ENCODE data around the gene KYNU.

- TF ChIP-seq, protein P1, sequence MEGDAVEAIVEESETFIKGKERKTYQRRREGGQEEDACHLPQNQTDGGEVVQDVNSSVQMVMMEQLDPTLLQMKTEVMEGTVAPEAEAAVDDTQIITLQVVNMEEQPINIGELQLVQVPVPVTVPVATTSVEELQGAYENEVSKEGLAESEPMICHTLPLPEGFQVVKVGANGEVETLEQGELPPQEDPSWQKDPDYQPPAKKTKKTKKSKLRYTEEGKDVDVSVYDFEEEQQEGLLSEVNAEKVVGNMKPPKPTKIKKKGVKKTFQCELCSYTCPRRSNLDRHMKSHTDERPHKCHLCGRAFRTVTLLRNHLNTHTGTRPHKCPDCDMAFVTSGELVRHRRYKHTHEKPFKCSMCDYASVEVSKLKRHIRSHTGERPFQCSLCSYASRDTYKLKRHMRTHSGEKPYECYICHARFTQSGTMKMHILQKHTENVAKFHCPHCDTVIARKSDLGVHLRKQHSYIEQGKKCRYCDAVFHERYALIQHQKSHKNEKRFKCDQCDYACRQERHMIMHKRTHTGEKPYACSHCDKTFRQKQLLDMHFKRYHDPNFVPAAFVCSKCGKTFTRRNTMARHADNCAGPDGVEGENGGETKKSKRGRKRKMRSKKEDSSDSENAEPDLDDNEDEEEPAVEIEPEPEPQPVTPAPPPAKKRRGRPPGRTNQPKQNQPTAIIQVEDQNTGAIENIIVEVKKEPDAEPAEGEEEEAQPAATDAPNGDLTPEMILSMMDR (IDR thresholded peaks at IDR 0.05; ENCODE audit: low read depth, low read length, poor library complexity, severe bottlenecking), result no peak
- TF ChIP-seq EZH2phosphoT487 (IDR thresholded peaks at IDR 0.05; ENCODE audit: borderline replicate concordance, low read length), result no peak
Observed at GRCh38 chr2:143029141-143029540, 151.7 kb downstream of the KYNU start.
